ENCODE measurements around the gene OMG. TPM values are rescaled to one million over a fixed set of nuclear protein-coding genes. Genes with fewer than 3 reads are reported as not detected.

Gene OMG
- total and polyA plus RNA-seq, 2 donors (not counting 1 experiment from before 2014, with no cell fraction given) = 0.39 to 1.7 TPM

DNA sequence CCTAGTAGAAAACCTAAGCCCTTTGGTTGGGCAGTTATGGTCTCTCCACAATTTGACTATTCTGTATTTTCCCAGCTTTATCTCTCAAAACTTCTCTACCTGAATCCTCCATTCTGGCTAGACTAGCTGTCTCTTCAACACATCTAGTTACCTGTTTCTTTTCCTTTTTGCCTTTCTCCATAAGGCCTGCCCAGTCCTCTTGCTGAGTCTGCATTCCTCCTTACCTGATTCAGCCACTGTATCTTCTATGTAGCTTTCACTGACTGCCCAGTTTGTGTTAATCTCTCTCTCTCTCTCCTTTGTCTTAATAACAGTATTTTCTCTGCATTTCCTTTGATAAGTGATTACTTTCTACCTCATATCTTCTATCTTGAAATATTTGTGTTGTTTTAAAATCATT is 26.5 kb upstream of the OMG start:
- no peak for TF ChIP-seq CTCF (IDR thresholded peaks at IDR 0.05)
- no peak for TF ChIP-seq EZH2 (IDR thresholded peaks at IDR 0.05; ENCODE audit: borderline replicate concordance, insufficient read depth, low read depth, low read length, poor library complexity, severe bottlenecking)
- H4K20me1 ChIP-seq (ENCODE audit: control insufficient read depth, insufficient read depth, low read length, poor library complexity, severe bottlenecking) = no peaks in the 10 kb centered on the region
- Mint-ChIP-seq H3K4me3 (no peak overlapping the region), H3K9me3 (ENCODE audit: insufficient read depth) (no peaks in the 10 kb centered on the region), H3K27me3 (no peaks in the 10 kb centered on the region), H3K27ac (peak overlapping the region; percentile 69), H3K4me1 (peaks cover 25% of the 10 kb centered on the region)
- H3K4me2 ChIP-seq (replicated peaks; ENCODE audit: low read depth, low read length, poor library complexity, severe bottlenecking) = no peak overlapping the region
- no peak overlapping the region for H3K4me3 ChIP-seq (ENCODE audit: control extremely low read depth in 1 of 5, extremely low read depth in 1 of 5, insufficient read depth in 1 of 5, low read depth in 2 of 5, low read length in 4 of 5)
- ChIA-PET CTCF (interaction anchor here (1.0 to 1.6 kb wide), 2 partner anchors 49 to 213 kb away, joined by 3 to 4 read pairs; no protein-coding TSS in a partner anchor), POLR2A (no interaction called here)
- no peaks in the 10 kb centered on the region for H3K27me3 ChIP-seq (replicated peaks in 1 of 4; ENCODE audit: control extremely low read depth in 1 of 4, control insufficient read depth in 3 of 4, insufficient read depth in 4 of 4, low read length in 3 of 4)
- DNase-seq = no peak
- ATAC-seq (ENCODE audit: low read depth) = no peak
- H3K79me2 ChIP-seq (ENCODE audit: control insufficient read depth, insufficient read depth, low read length) = peaks cover 29% of the 10 kb centered on the region
- peak overlapping the region in 1 of 2 donors; percentile 59 for H3K27ac ChIP-seq (ENCODE audit: low read length in 2 of 2)
- peaks cover 8 to 13% of the 10 kb centered on the region in 2 donors for H3K4me1 ChIP-seq (ENCODE audit: control insufficient read depth in 2 of 2, insufficient read depth in 2 of 2, low read length in 2 of 2)
- H2AFZ ChIP-seq (ENCODE audit: insufficient read depth, low read depth, low read length, poor library complexity, severe bottlenecking) = no peak overlapping the region
- no peak overlapping the region for H3K9ac ChIP-seq (ENCODE audit: low read length)
- intact Hi-C loops (cut with micrococcal nuclease) = loop anchor here (2.0 kb wide), 1 partner anchor 15 kb away; no protein-coding TSS in a partner anchor
- H3K9me3 ChIP-seq (ENCODE audit: control extremely low read depth in 1 of 3, control insufficient read depth in 2 of 3, insufficient read depth in 1 of 3, low read length in 2 of 3) = no peaks in the 10 kb centered on the region
- peaks cover 0 to 7% of the 10 kb centered on the region in 2 experiments for H3K36me3 ChIP-seq (replicated peaks in 1 of 2; ENCODE audit: control extremely low read depth in 1 of 2, control insufficient read depth in 1 of 2, extremely low read depth in 1 of 2, insufficient read depth in 2 of 2, low read length in 1 of 2)

DNA sequence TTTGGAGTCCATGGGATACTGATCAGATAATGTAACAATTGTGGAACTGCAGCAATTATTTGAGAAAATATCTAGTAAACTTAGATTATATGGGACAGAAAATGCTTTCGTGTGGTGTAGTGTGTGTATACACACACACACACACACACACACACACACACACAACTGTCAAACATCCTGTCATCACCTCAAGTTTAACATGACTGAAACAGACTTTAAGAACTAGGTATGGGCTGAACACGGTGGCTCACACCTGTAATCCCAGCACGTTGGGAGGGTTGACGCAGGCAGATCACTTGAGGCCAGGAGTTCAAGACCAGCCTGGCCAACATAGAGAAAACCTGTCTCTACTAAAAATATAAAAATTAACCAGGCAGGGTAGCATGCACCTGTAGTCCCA is 24.9 kb upstream of the OMG start:
- Histone ChIP-seq H3K36me3 (replicated peaks in 1 of 2; ENCODE audit: control extremely low read depth in 1 of 2, control insufficient read depth in 1 of 2, extremely low read depth in 1 of 2, insufficient read depth in 2 of 2, low read length in 1 of 2) (peaks cover 0 to 5% of the 10 kb centered on the region in 2 experiments), H3K4me3 (ENCODE audit: control extremely low read depth in 1 of 5, extremely low read depth in 1 of 5, insufficient read depth in 1 of 5, low read depth in 2 of 5, low read length in 4 of 5) (peak overlapping the region in 2 of 5 experiments; percentile 69 to 81), H3K9me3 (ENCODE audit: control extremely low read depth in 1 of 3, control insufficient read depth in 2 of 3, insufficient read depth in 1 of 3, low read length in 2 of 3) (no peaks in the 10 kb centered on the region), H4K20me1 (ENCODE audit: control insufficient read depth, insufficient read depth, low read length, poor library complexity, severe bottlenecking) (no peaks in the 10 kb centered on the region), H3K27ac (ENCODE audit: low read length in 2 of 2) (peak overlapping the region in 1 of 2 donors; percentile 91), H3K9ac (ENCODE audit: low read length) (peak overlapping the region; percentile 76), H3K79me2 (ENCODE audit: control insufficient read depth, insufficient read depth, low read length) (peaks cover 44% of the 10 kb centered on the region), H2AFZ (ENCODE audit: insufficient read depth, low read depth, low read length, poor library complexity, severe bottlenecking) (peak overlapping the region; percentile 40), H3K27me3 (replicated peaks in 1 of 4; ENCODE audit: control extremely low read depth in 1 of 4, control insufficient read depth in 3 of 4, insufficient read depth in 4 of 4, low read length in 3 of 4) (no peaks in the 10 kb centered on the region), H3K4me1 (ENCODE audit: control insufficient read depth in 2 of 2, insufficient read depth in 2 of 2, low read length in 2 of 2) (peaks cover 14 to 27% of the 10 kb centered on the region in 2 donors), H3K4me2 (replicated peaks; ENCODE audit: low read depth, low read length, poor library complexity, severe bottlenecking) (peak overlapping the region; percentile 79)
- Mint-ChIP-seq H3K4me1 (peaks cover 33% of the 10 kb centered on the region), H3K27ac (peak overlapping the region; percentile 69), H3K9me3 (ENCODE audit: insufficient read depth) (no peaks in the 10 kb centered on the region), H3K4me3 (peak overlapping the region; percentile 87), H3K27me3 (no peaks in the 10 kb centered on the region)
- ChIA-PET CTCF (interaction anchor here (1.0 to 3.1 kb wide), 2 partner anchors 9 to 52 kb away, joined by 3 to 22 read pairs; no protein-coding TSS in a partner anchor), POLR2A (interaction anchor here (0.7 to 1.1 kb wide), 3 partner anchors 12 to 185 kb away, joined by 6 read pairs; no protein-coding TSS in a partner anchor)
- 59% methylated on average over 2 of the region's 4 CpGs for WGBS (ENCODE audit: insufficient coverage)
- TF ChIP-seq EZH2 (IDR thresholded peaks at IDR 0.05; ENCODE audit: borderline replicate concordance, insufficient read depth, low read depth, low read length, poor library complexity, severe bottlenecking) (no peak), CTCF (IDR thresholded peaks at IDR 0.05) (no peak)
- DNase-seq = no peak
- ATAC-seq (ENCODE audit: low read depth) = no peak
- intact Hi-C loops (cut with micrococcal nuclease) = loop anchor here (2.0 kb wide), 3 partner anchors 13 to 169 kb away; no protein-coding TSS in a partner anchor

Data from B cell (primary cell).